Measurements from ENCODE around the gene ADAMTS14. TPM values are rescaled to one million over a fixed set of nuclear protein-coding genes. Genes with fewer than 3 reads are reported as not detected.

Gene ADAMTS14
- total RNA-seq, 2 experiments from 2014 or later, result not detected

- no peak overlapping the region for H3K4me3 ChIP-seq (ENCODE audit: low read length)
- no peaks in the 10 kb centered on the region for H3K9me3 Mint-ChIP-seq
- no peaks in the 10 kb centered on the region for H3K27me3 ChIP-seq (ENCODE audit: control insufficient read depth in 1 of 2, insufficient read depth in 2 of 2, low read length in 2 of 2)
- TF ChIP-seq CTCF (IDR thresholded peaks at IDR 0.05), result no peak
- H3K36me3 ChIP-seq (ENCODE audit: insufficient read depth, low read length), result no peaks in the 10 kb centered on the region
- H3K36me3 Mint-ChIP-seq (ENCODE audit: low read depth), result no peaks in the 10 kb centered on the region
- DNase-seq, result no peak
- no peak overlapping the region for H3K27ac Mint-ChIP-seq
- no peak overlapping the region for H3K27ac ChIP-seq (ENCODE audit: low read depth in 1 of 2, low read length in 2 of 2)
- ATAC-seq (ENCODE audit: poor library complexity), result no peak
- no peaks in the 10 kb centered on the region for H3K4me1 ChIP-seq (ENCODE audit: insufficient read depth, low read length)
- no peaks in the 10 kb centered on the region for H3K9me3 ChIP-seq (ENCODE audit: control insufficient read depth in 1 of 2, insufficient read depth in 1 of 2, low read length in 2 of 2)
- H3K4me3 Mint-ChIP-seq, result no peak overlapping the region
- CTCF ChIA-PET, result no interaction called here
- H3K27me3 Mint-ChIP-seq, result no peaks in the 10 kb centered on the region
- intact Hi-C loops (cut with DNase I, micrococcal nuclease), result no loop called here
- POLR2A ChIA-PET, result no interaction called here
- no peaks in the 10 kb centered on the region for H3K4me1 Mint-ChIP-seq (ENCODE audit: low read depth)
Observed at GRCh38 chr10:70702190-70702763, 30.0 kb downstream of the ADAMTS14 start.

- Histone ChIP-seq H3K9me3 (ENCODE audit: control insufficient read depth in 1 of 2, insufficient read depth in 1 of 2, low read length in 2 of 2) (no peaks in the 10 kb centered on the region), H3K4me1 (ENCODE audit: insufficient read depth, low read length) (no peaks in the 10 kb centered on the region), H3K27me3 (ENCODE audit: control insufficient read depth in 1 of 2, insufficient read depth in 2 of 2, low read length in 2 of 2) (no peaks in the 10 kb centered on the region), H3K36me3 (ENCODE audit: insufficient read depth, low read length) (no peaks in the 10 kb centered on the region), H3K27ac (ENCODE audit: low read depth in 1 of 2, low read length in 2 of 2) (no peak overlapping the region), H3K4me3 (ENCODE audit: low read length) (no peak overlapping the region)
- Mint-ChIP-seq H3K27ac (no peak overlapping the region), H3K9me3 (no peaks in the 10 kb centered on the region), H3K27me3 (no peaks in the 10 kb centered on the region), H3K4me3 (no peak overlapping the region), H3K4me1 (ENCODE audit: low read depth) (no peaks in the 10 kb centered on the region), H3K36me3 (ENCODE audit: low read depth) (no peaks in the 10 kb centered on the region)
- ATAC-seq (ENCODE audit: poor library complexity) (no peak), DNase-seq (no peak)
- ChIA-PET POLR2A (no interaction called here), CTCF (no interaction called here)
- no peak for TF ChIP-seq CTCF (IDR thresholded peaks at IDR 0.05)
- intact Hi-C loops (cut with DNase I, micrococcal nuclease), result no loop called here
Observed at GRCh38 chr10:70704211-70704610, 31.9 kb downstream of the ADAMTS14 start.

GRCh38 chr10:70705121-70705861, 33.0 kb downstream of the ADAMTS14 start:
- TF ChIP-seq CTCF (IDR thresholded peaks at IDR 0.05), result no peak
- Mint-ChIP-seq H3K27me3 (no peaks in the 10 kb centered on the region), H3K36me3 (ENCODE audit: low read depth) (no peaks in the 10 kb centered on the region), H3K27ac (no peak overlapping the region), H3K4me3 (no peak overlapping the region), H3K4me1 (ENCODE audit: low read depth) (no peaks in the 10 kb centered on the region), H3K9me3 (no peaks in the 10 kb centered on the region)
- Histone ChIP-seq H3K27me3 (ENCODE audit: control insufficient read depth in 1 of 2, insufficient read depth in 2 of 2, low read length in 2 of 2) (no peaks in the 10 kb centered on the region), H3K9me3 (ENCODE audit: control insufficient read depth in 1 of 2, insufficient read depth in 1 of 2, low read length in 2 of 2) (no peaks in the 10 kb centered on the region), H3K4me1 (ENCODE audit: insufficient read depth, low read length) (no peaks in the 10 kb centered on the region), H3K36me3 (ENCODE audit: insufficient read depth, low read length) (no peaks in the 10 kb centered on the region), H3K27ac (ENCODE audit: low read depth in 1 of 2, low read length in 2 of 2) (no peak overlapping the region), H3K4me3 (ENCODE audit: low read length) (no peak overlapping the region)
- intact Hi-C loops (cut with DNase I, micrococcal nuclease), result no loop called here
- ATAC-seq (ENCODE audit: poor library complexity) (no peak), DNase-seq (no peak)
- CTCF ChIA-PET, result no interaction called here
- POLR2A ChIA-PET, result no interaction called here
